Hepatocyte (in vitro differentiated cells): ENCODE results near the gene SLC7A5. TPM values are rescaled to one million over a fixed set of nuclear protein-coding genes. Genes with fewer than 3 reads are reported as not detected.

Source experiments
- DNase-seq: peaks from one replicate; pipeline ENCODE4 v3.0.0-alpha.2; 2016; ENCODE audit warnings: low spot score
- H2AFZ ChIP-seq: fragments of 200-600 bp; sonication (generic); 2 replicates; pipeline ENCODE4 v1.6.0; 2016; ENCODE audit warnings: antibody characterized with exemption, mild to moderate bottlenecking
- H3K27ac ChIP-seq: fragments of 200-600 bp; sonication (generic); 2 replicates; pipeline ENCODE4 v1.5.1; 2016; ENCODE audit warnings: mild to moderate bottlenecking
- H3K27me3 ChIP-seq: fragments of 200-600 bp; sonication (generic); 2 replicates; pipeline ENCODE4 v1.6.1; 2016
- H3K36me3 ChIP-seq: fragments of 200-600 bp; sonication (generic); replicated peaks from 2 replicates; pipeline ENCODE4 v1.5.1; 2016; ENCODE audit warnings: low read depth; ENCODE audit not compliant: insufficient read depth
- H3K4me1 ChIP-seq: fragments of 200-600 bp; sonication (generic); 2 replicates; pipeline ENCODE4 v1.5.1; 2016; ENCODE audit warnings: mild to moderate bottlenecking, moderate library complexity; ENCODE audit not compliant: insufficient read depth
- H3K4me2 ChIP-seq: fragments of 200-600 bp; sonication (generic); 2 replicates; pipeline ENCODE4 v1.6.0; 2016
- H3K4me3 ChIP-seq: fragments of 200-600 bp; sonication (generic); 2 replicates; pipeline ENCODE4 v1.5.1; 2016; ENCODE audit warnings: mild to moderate bottlenecking
- H3K79me2 ChIP-seq: fragments of 200-600 bp; sonication (generic); 2 replicates; pipeline ENCODE4 v1.6.0; 2017; ENCODE audit warnings: mild to moderate bottlenecking
- H3K9me2 ChIP-seq: fragments of 200-600 bp; sonication (generic); replicated peaks from 2 replicates; pipeline ENCODE4 v1.6.0; 2017; ENCODE audit warnings: mild to moderate bottlenecking; ENCODE audit not compliant: insufficient read depth
- H3K9me3 ChIP-seq: fragments of 200-600 bp; sonication (generic); 2 replicates; pipeline ENCODE4 v1.5.1; 2016; ENCODE audit warnings: low read depth, mild to moderate bottlenecking
- H4K20me1 ChIP-seq: fragments of 200-600 bp; sonication (generic); 2 replicates; pipeline ENCODE4 v1.6.0; 2016; ENCODE audit warnings: mild to moderate bottlenecking; ENCODE audit not compliant: insufficient read depth, poor library complexity, severe bottlenecking
- CTCF ChIP-seq: fragments of 200-600 bp; sonication (generic); IDR thresholded peaks from 2 replicates; pipeline ENCODE4 v1.5.1; 2016; ENCODE audit warnings: antibody characterized with exemption, mild to moderate bottlenecking; ENCODE audit not compliant: poor library complexity
- EZH2 ChIP-seq: fragments of 200-600 bp; sonication (generic); IDR thresholded peaks from 2 replicates; pipeline ENCODE4 v1.6.1; 2016; ENCODE audit warnings: antibody characterized with exemption, mild to moderate bottlenecking, borderline replicate concordance
- EZH2phosphoT487 ChIP-seq: fragments of 200-600 bp; sonication (generic); IDR thresholded peaks from one replicate; pipeline ENCODE4 v1.6.1; 2018; ENCODE audit warnings: antibody characterized with exemption, mild to moderate bottlenecking, low read depth, moderate library complexity; ENCODE audit not compliant: unreplicated experiment, severe bottlenecking
- WGBS: methylation state at CpG from one replicate; pipeline ENCODE4 v1.1.6; 2016; ENCODE audit warnings: low lambda C conversion rate; ENCODE audit errors: missing lambda C conversion rate; 5-methylcytosine and 5-hydroxymethylcytosine counted together
- polyA plus RNA-seq: library from polyadenylated mRNA; unstranded; fragments of >200 nt; fragmentation: Nextera tagmentation; extraction: Ambion mirVana; gene quantifications from 2 replicates; pipeline ENCODE4 v1.2.1, GENCODE V29; 2016
- total RNA-seq: library from RNA; depleted of rRNA; stranded (reverse); fragments of >200 nt; gene quantifications from 2 replicates; pipeline ENCODE4 v1.2.3, GENCODE V29; 2014

SLC7A5 gene
- total and polyA plus RNA-seq, 2 experiments from 2014 or later: 29.3 to 52.5 TPM

GRCh38 chr16:87854907-87855683 lies 14.2 kb downstream of the SLC7A5 start:
- no peak for TF ChIP-seq EZH2
- no peak for TF ChIP-seq CTCF
- no peak for TF ChIP-seq EZH2phosphoT487
- Histone ChIP-seq H3K4me1 (peaks cover 66% of the 10 kb centered on the region), H2AFZ (no peak overlapping the region), H3K9me3 (no peaks in the 10 kb centered on the region), H3K4me3 (no peak overlapping the region), H3K4me2 (peak overlapping the region; percentile 54), H4K20me1 (no peaks in the 10 kb centered on the region), H3K27ac (peak overlapping the region; percentile 92), H3K27me3 (no peaks in the 10 kb centered on the region), H3K9me2 (no peaks in the 10 kb centered on the region), H3K79me2 (peaks cover 42% of the 10 kb centered on the region), H3K36me3 (no peaks in the 10 kb centered on the region)
- DNase-seq: no peak
- 94% methylated on average over 22 of the region's 22 CpGs for WGBS

- no peak overlapping the region for H3K4me3 ChIP-seq
- H3K4me2 ChIP-seq: peak overlapping the region; percentile 74
Measured at GRCh38 chr16:87854053-87854906, 15.0 kb downstream of the SLC7A5 start.

GRCh38 chr16:87853411-87854052 lies 15.8 kb downstream of the SLC7A5 start:
- peaks cover 31% of the 10 kb centered on the region for H3K79me2 ChIP-seq
- peak overlapping the region; percentile 92 for H3K27ac ChIP-seq
- H3K4me3 ChIP-seq: no peak overlapping the region
- 7% methylated on average over 20 of the region's 25 CpGs for WGBS
- H3K9me3 ChIP-seq: no peaks in the 10 kb centered on the region
- H3K36me3 ChIP-seq: no peaks in the 10 kb centered on the region
- peak; percentile 96 for DNase-seq
- H3K4me2 ChIP-seq: peak overlapping the region; percentile 74
- H3K9me2 ChIP-seq: no peaks in the 10 kb centered on the region
- peaks cover 71% of the 10 kb centered on the region for H3K4me1 ChIP-seq
- TF ChIP-seq EZH2phosphoT487: no peak
- no peak for TF ChIP-seq EZH2
- TF ChIP-seq CTCF: no peak
- no peak overlapping the region for H2AFZ ChIP-seq
- no peaks in the 10 kb centered on the region for H3K27me3 ChIP-seq
- H4K20me1 ChIP-seq: no peaks in the 10 kb centered on the region

More at GRCh38 chr16:87854053-87854906, 15.0 kb downstream of the SLC7A5 start:
- Histone ChIP-seq H3K27me3 (no peaks in the 10 kb centered on the region), H3K79me2 (peaks cover 36% of the 10 kb centered on the region), H3K9me3 (no peaks in the 10 kb centered on the region), H4K20me1 (no peaks in the 10 kb centered on the region), H3K36me3 (no peaks in the 10 kb centered on the region), H3K4me1 (peaks cover 71% of the 10 kb centered on the region), H3K9me2 (no peaks in the 10 kb centered on the region), H2AFZ (no peak overlapping the region), H3K27ac (peak overlapping the region; percentile 92)
- WGBS: 64% methylated on average over 19 of the region's 21 CpGs
- peak; percentile 68 for DNase-seq
- TF ChIP-seq EZH2: no peak
- TF ChIP-seq EZH2phosphoT487: no peak
- no peak for TF ChIP-seq CTCF
